HFF-Myc (cell line): ENCODE measurements around the gene SCNN1A.

Experiments used
- DNase-seq: peaks from one replicate; pipeline ENCODE4 v3.0.0-alpha.2; 2011; ENCODE audit warnings: low read depth; ENCODE audit errors: extremely low read depth
- H3K4me3 ChIP-seq: replicated peaks from 2 replicates; pipeline ENCODE4 v1.5.1; 2011; ENCODE audit warnings: low read depth, mild to moderate bottlenecking, control low read depth, low read length
- TF ChIP-seq, protein P1 (sequence below): IDR thresholded peaks from 2 replicates; pipeline ENCODE4 v1.5.1; 2012; ENCODE audit warnings: mild to moderate bottlenecking, low read depth, low read length, control low read depth; ENCODE audit errors: missing control alignments

The SCNN1A gene

DNA sequence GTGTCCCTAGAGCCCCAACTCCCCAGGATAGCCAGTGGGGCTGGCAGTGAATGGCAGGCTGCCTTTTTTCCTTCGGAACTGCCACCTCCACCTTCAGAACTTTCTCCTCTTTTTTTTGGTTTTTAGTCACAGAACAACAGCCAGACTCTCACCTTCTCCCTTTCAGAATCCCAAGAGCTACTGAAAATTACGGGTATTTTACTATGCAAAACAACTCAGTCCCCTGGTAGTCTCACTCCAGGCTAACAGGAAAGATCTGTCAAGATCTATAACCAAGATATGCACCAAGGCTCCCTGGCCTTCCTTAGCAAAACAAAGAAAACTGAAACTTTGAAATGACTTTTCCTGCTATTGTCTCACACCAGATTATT is 52.4 kb downstream of the SCNN1A start:
- TF ChIP-seq, protein P1, sequence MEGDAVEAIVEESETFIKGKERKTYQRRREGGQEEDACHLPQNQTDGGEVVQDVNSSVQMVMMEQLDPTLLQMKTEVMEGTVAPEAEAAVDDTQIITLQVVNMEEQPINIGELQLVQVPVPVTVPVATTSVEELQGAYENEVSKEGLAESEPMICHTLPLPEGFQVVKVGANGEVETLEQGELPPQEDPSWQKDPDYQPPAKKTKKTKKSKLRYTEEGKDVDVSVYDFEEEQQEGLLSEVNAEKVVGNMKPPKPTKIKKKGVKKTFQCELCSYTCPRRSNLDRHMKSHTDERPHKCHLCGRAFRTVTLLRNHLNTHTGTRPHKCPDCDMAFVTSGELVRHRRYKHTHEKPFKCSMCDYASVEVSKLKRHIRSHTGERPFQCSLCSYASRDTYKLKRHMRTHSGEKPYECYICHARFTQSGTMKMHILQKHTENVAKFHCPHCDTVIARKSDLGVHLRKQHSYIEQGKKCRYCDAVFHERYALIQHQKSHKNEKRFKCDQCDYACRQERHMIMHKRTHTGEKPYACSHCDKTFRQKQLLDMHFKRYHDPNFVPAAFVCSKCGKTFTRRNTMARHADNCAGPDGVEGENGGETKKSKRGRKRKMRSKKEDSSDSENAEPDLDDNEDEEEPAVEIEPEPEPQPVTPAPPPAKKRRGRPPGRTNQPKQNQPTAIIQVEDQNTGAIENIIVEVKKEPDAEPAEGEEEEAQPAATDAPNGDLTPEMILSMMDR = no peak
- H3K4me3 ChIP-seq = no peak overlapping the region
- DNase-seq = no peak

DNA sequence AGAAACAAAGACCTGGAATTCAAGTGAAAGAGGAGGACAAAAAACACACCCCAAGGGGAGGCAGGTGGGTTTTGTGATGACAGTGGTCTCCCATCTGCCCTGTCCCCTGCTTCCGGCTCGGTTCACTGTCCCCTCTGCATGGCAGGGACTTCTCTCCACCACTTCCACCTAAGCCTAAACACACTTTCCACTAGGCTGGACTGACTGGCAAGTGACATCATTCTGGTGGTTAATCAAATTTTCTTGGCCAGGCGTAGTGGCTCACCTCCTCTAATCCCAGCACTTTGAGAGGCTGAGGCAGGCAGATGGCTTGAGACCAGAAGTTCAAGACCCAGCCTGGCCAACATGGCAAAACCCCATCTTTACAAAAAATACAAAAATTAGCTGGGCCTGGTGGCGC is 53.0 kb downstream of the SCNN1A start:
- DNase-seq = no peak
- TF ChIP-seq, protein P1 = no peak
- H3K4me3 ChIP-seq = no peak overlapping the region

GRCh38 chr12:6321905-6322304 is 53.5 kb downstream of the SCNN1A start:
- TF ChIP-seq, protein P1 = no peak
- DNase-seq = no peak
- no peak overlapping the region for H3K4me3 ChIP-seq

GRCh38 chr12:6319446-6319845 is 55.9 kb downstream of the SCNN1A start:
- H3K4me3 ChIP-seq = no peak overlapping the region
- TF ChIP-seq, protein P1 = no peak
- no peak for DNase-seq

- DNase-seq = no peak
- no peak overlapping the region for H3K4me3 ChIP-seq
- TF ChIP-seq, protein P1 = no peak
These were observed 56.9 kb downstream of the SCNN1A start for GRCh38 chr12:6318440-6318879.

DNA sequence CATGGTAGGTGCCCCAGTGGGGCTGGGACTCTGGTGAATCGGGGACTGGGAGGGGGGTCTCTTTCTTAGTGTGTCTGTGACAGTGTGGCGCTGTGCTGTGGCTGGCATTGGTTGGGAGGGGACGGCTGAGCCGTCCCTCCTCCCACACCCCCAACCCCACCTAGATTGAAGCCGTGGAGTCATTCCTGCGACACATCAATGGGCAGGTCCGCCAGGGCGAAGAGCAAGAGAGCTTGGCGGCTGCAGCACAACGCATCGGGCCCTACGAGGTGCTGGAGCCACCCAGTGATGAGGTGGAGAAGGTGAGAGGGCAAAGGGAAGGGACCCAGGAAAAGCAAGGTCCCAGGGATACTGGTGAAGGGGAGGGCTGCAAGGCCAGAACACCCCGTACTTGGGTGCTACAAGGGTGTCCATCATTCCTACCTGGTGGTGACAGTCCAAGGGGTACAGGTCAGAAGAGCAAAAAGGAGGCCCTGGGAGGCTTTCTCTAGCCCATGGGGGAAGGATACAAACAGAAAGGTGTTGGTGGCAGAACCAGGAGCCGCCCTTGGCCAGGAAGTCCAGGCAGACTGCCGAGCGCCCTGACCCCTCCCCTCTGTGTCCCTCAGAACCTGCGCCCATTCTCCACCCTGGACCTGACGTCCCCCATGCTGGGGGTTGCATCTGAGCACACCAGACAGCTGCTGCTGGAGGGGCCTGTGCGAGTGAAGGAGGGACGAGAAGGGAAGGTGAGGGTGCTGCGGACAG is 57.5 kb downstream of the SCNN1A start:
- H3K4me3 ChIP-seq = no peak overlapping the region
- DNase-seq = no peak
- TF ChIP-seq, protein P1 = no peak
